HEK293 (cell line): ENCODE measurements around the gene CETP.

ENCODE experiments used
- SCRT2 ChIP-seq: fragments of 450-650 bp; formaldehyde crosslinking; IDR thresholded peaks from 2 replicates; pipeline ENCODE4 v1.5.1; 2016; ENCODE audit warnings: missing biosample characterization, missing genetic modification characterization
- SP2 ChIP-seq: fragments of 450-650 bp; formaldehyde crosslinking; IDR thresholded peaks from 2 replicates; pipeline ENCODE4 v1.5.1; 2016; ENCODE audit warnings: missing biosample characterization, missing genetic modification characterization
- TCF7L2 ChIP-seq: IDR thresholded peaks from 2 replicates; pipeline ENCODE4 v1.6.1; 2011; ENCODE audit warnings: low read depth, mild to moderate bottlenecking, inconsistent platforms, low read length, moderate library complexity, borderline replicate concordance
- YY1 ChIP-seq: fragments of 450-650 bp; formaldehyde crosslinking; IDR thresholded peaks from 2 replicates; pipeline ENCODE4 v1.5.1; 2018; ENCODE audit warnings: missing biosample characterization, missing genetic modification characterization
- ZNF146 ChIP-seq: fragments of 450-650 bp; formaldehyde crosslinking; IDR thresholded peaks from 2 replicates; pipeline ENCODE4 v1.5.1; 2016; ENCODE audit warnings: missing biosample characterization, missing genetic modification characterization
- ZNF184 ChIP-seq: fragments of 450-650 bp; IDR thresholded peaks from 2 replicates; pipeline ENCODE4 v1.5.1; 2018; ENCODE audit warnings: missing biosample characterization, mild to moderate bottlenecking, missing genetic modification characterization
- ZNF302 ChIP-seq: fragments of 450-650 bp; formaldehyde crosslinking; IDR thresholded peaks from 2 replicates; pipeline ENCODE4 v1.5.1; 2016; ENCODE audit warnings: missing biosample characterization, missing genetic modification characterization, low read depth
- ZNF510 ChIP-seq: fragments of 450-650 bp; formaldehyde crosslinking; IDR thresholded peaks from 2 replicates; pipeline ENCODE4 v1.5.1; 2018; ENCODE audit warnings: mild to moderate bottlenecking, missing genetic modification characterization, missing biosample characterization; ENCODE audit not compliant: insufficient replicate concordance
- ZNF747 ChIP-seq: fragments of 450-650 bp; formaldehyde crosslinking; IDR thresholded peaks from 2 replicates; pipeline ENCODE4 v1.5.1; 2016; ENCODE audit warnings: missing biosample characterization, missing genetic modification characterization
- TF ChIP-seq, protein P1 (sequence below): fragments of 450-650 bp; formaldehyde crosslinking; IDR thresholded peaks from 2 replicates; pipeline ENCODE4 v1.5.1; 2016; ENCODE audit warnings: missing biosample characterization, missing genetic modification characterization
- TF ChIP-seq, protein P2 (sequence below): fragments of 450-650 bp; formaldehyde crosslinking; IDR thresholded peaks from 2 replicates; pipeline ENCODE4 v1.5.1; 2017; ENCODE audit warnings: missing biosample characterization, missing genetic modification characterization
- TF ChIP-seq, protein P3 (sequence below): fragments of 450-650 bp; formaldehyde crosslinking; optimal IDR thresholded peaks from 2 replicates; pipeline ENCODE3; 2016; ENCODE audit warnings: missing biosample characterization, mild to moderate bottlenecking, missing genetic modification characterization

DNA sequence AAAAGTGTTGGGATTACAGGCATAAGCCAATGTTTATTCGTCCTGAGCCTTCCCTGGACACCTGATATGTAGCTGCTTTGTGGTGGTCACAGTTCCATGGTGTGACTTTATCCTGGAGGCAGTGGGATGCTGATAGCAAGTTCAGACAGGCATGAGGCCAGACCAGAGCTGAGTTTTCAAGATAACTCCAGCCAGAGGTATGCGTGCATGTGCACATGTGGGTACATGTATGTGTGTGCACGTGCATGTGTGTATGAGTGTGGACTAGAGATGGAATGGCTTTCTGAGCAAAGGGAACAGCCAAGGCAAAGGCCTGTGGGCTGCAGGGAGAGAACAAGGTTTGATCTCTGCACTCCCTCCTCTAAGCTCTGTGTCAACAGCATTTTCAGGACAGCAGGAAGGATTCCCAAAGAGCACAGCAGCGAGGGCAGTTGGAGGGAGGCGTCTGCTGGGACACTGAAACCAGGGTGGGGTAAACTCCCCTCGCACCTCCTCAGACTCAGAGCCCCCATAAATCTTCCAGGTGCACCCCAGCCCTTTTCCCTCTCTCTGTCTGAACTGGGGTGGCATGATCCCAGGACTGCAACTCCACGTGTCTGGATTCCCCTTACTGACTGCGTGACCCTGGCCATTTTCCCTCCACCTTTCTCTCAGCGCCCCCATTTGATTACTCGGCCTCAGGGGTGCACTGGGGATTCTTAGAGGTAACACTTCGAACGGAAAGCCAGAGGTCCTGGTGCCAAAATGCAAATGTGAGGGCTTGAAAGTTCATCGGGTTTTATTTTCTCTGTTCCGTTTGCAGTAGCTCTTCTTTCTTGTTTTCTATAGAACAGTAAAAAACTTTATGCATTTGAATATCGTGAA lies 42.9 kb downstream of the CETP start:
- TF ChIP-seq, protein P1, sequence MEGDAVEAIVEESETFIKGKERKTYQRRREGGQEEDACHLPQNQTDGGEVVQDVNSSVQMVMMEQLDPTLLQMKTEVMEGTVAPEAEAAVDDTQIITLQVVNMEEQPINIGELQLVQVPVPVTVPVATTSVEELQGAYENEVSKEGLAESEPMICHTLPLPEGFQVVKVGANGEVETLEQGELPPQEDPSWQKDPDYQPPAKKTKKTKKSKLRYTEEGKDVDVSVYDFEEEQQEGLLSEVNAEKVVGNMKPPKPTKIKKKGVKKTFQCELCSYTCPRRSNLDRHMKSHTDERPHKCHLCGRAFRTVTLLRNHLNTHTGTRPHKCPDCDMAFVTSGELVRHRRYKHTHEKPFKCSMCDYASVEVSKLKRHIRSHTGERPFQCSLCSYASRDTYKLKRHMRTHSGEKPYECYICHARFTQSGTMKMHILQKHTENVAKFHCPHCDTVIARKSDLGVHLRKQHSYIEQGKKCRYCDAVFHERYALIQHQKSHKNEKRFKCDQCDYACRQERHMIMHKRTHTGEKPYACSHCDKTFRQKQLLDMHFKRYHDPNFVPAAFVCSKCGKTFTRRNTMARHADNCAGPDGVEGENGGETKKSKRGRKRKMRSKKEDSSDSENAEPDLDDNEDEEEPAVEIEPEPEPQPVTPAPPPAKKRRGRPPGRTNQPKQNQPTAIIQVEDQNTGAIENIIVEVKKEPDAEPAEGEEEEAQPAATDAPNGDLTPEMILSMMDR = no peak
- no peak for TF ChIP-seq ZNF302 (tag by site-specific recombination)
- TF ChIP-seq, protein P2, sequence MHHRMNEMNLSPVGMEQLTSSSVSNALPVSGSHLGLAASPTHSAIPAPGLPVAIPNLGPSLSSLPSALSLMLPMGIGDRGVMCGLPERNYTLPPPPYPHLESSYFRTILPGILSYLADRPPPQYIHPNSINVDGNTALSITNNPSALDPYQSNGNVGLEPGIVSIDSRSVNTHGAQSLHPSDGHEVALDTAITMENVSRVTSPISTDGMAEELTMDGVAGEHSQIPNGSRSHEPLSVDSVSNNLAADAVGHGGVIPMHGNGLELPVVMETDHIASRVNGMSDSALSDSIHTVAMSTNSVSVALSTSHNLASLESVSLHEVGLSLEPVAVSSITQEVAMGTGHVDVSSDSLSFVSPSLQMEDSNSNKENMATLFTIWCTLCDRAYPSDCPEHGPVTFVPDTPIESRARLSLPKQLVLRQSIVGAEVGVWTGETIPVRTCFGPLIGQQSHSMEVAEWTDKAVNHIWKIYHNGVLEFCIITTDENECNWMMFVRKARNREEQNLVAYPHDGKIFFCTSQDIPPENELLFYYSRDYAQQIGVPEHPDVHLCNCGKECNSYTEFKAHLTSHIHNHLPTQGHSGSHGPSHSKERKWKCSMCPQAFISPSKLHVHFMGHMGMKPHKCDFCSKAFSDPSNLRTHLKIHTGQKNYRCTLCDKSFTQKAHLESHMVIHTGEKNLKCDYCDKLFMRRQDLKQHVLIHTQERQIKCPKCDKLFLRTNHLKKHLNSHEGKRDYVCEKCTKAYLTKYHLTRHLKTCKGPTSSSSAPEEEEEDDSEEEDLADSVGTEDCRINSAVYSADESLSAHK = no peak
- no peak for TF ChIP-seq TCF7L2
- TF ChIP-seq ZNF146 = no peak
- TF ChIP-seq ZNF184 (tag by site-specific recombination) = no peak
- TF ChIP-seq, protein P3, sequence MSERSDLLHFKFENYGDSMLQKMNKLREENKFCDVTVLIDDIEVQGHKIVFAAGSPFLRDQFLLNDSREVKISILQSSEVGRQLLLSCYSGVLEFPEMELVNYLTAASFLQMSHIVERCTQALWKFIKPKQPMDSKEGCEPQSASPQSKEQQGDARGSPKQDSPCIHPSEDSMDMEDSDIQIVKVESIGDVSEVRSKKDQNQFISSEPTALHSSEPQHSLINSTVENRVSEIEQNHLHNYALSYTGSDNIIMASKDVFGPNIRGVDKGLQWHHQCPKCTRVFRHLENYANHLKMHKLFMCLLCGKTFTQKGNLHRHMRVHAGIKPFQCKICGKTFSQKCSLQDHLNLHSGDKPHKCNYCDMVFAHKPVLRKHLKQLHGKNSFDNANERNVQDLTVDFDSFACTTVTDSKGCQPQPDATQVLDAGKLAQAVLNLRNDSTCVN (tag by site-specific recombination) = no peak
- no peak for TF ChIP-seq SCRT2 (tag by site-specific recombination)
- TF ChIP-seq YY1 (tag by site-specific recombination) = no peak
- TF ChIP-seq SP2 = no peak
- no peak for TF ChIP-seq ZNF510 (tag by site-specific recombination)
- TF ChIP-seq ZNF747 (tag by site-specific recombination) = no peak
